GM21515 (cell line): Measurements from ENCODE around the gene PPIC.
A peak's percentile ranks its signal among the peaks of the same experiment; 100 is the strongest.

Experiments used
- ATAC-seq: cut with Tn5 transposase; IDR thresholded peaks from one replicate; pipeline ENCODE4 v1.9.1; 2021; ENCODE audit not compliant: unreplicated experiment

The PPIC gene

DNA sequence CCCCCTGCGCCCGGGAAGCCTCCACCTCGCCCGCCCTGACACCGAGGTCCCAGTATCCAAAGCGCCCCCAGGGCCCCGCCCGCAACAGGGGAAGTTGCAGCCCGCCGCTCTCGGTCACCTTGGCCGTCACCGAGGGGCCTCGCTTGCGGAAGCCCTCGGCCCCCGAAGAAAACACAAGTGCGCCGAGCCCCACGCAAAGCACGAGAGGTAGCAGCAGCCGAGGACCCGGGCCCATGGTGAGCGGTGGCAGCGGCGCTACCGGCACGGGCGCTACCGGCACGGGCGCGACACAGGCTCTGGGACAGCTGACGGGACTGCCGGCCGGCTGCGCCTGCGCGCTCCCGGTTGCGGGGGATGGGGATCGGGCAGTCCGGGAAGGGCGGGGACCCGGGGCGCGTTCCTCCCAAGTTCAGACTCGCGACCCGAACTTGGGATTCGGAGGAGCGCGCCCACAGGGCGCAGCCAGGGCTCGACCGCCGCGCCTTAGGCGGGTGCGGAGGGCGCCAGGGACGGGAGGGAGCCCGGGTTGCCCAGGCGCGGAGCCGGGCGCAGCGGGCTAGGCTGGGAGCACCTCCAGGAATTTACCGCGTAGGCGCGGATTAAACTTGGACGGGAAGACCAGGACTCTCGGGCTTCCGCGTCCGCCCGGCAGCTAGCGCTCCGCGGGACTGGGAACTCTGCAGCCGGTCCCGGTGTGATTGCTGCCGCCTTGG is at the start of gene PPIC:
Gene PPIC (minus strand): TSS at position 335 of the 713 bp plus-strand sequence. CDS start 100 bp downstream, at position 235.
- ATAC-seq = peak; percentile 48

DNA sequence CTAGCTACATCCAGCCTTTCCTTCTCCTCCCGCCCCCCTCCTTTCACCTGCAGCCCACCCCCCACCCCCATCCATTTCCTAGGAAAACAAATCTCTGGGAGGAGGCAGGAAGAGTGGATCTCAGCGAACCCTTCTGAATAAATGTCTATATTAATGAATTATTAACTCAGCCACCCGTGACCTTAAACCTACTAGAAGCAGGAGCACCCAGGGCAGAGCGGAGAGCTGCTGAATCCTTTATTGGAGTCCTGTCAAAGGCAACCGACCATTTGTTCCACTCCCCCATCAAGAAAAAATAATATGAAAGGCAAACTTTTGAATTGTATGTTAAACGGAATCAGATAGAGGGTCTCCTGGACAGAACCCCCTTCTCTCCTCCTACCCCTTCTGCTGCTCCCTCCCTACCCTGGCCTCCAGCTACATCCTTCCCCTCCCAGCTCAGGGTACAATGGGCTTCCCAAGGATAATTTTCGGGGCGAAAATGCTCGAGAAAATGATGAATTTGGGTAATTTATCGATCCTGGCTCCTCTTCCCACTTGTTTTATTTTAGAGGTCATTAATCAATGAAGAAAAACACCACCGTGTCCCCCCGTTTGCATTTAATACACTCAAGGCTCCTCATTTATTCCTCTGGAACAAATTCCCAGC is 49.2 kb upstream of the PPIC start:
- ATAC-seq = no peak

- no peak for ATAC-seq
These were observed 48.4 kb upstream of the PPIC start for GRCh38 chr5:123084730-123085605.

- no peak for ATAC-seq
These were observed 46.8 kb upstream of the PPIC start for GRCh38 chr5:123083298-123083697.

- no peak for ATAC-seq
These were observed 43.7 kb upstream of the PPIC start for GRCh38 chr5:123080215-123080614.

GRCh38 chr5:123075521-123076163 is 39.1 kb upstream of the PPIC start:
- no peak for ATAC-seq

GRCh38 chr5:123068368-123068938 is 31.9 kb upstream of the PPIC start:
- ATAC-seq = no peak

DNA sequence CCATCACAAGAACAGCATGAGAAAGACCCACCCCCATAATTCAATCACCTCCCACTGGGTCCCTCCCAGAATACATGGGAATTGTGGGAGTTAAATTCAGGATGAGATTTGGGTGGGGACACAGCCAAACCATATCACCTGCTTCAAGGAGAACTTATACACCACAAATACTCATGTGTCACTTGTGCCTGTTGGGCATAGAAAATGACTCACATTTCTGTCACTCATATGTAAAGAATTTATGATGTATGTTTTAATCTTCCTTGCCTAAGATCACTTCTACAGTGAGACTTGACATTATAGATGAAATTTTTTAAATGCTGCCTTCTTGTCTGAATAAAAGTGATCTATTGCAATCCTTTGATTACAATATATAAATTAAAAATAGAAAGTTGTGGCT is 29.5 kb upstream of the PPIC start:
- ATAC-seq = no peak

- no peak for ATAC-seq
These were observed 22.9 kb upstream of the PPIC start for GRCh38 chr5:123059455-123059854.

DNA sequence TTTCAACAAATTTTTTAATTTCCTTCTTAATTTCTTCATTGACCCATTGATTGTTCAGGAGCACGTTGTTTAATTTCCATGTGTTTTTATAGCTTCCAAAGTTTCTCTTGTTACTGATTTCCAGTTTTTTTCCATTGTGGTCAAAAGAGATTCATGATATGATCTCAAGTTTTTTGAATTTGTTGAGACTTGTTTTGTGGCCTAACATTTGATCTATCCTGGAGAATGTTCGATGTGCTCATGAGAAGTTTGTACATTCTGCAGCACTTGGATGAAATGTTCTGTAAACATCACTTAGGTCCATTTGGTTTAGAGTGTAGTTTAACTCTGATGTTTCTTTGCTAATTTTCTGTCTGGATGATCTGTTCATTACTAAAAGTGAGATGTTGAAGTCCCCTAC is 14.7 kb upstream of the PPIC start:
- ATAC-seq = no peak

DNA sequence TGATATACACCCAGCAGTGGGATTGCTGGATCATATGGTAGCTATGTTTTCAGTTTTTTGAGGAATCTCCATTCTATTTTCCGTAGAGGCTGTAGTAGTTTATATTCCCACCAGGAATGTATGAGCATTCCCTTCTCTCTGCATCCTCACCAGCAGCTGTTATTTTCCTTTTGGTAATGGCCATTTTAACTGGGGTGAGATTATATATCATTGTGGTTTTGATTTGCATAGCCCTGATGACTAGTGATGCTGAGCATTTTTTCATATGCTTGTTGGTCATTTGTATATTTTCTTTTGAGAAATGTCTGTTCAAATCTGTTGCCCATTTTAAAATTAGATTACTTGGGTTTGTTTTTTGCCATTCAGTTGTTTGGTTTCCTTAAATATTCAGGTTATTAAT is 11.2 kb upstream of the PPIC start:
- ATAC-seq = no peak

DNA sequence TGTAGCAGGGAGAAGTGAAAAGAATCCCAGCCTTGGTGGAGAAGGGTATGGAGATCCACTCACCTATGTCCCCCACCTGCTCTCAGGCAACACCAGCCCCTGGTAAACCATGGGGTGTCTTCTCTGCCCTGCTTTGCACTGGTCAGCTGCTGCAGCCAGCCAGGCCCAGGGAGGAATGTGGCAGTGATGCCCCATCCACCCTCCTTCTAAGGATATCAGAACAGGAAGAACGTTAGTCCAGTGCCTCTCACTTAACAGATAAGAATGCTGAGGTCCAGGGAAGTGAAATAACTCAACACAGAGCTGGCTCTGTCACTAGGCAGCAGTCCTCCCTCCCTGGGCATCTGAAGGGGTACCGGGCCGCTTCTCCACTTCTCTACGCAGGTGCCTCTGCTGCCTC is 9.7 kb upstream of the PPIC start:
- ATAC-seq = no peak

GRCh38 chr5:123044926-123045617 is 8.5 kb upstream of the PPIC start:
- no peak for ATAC-seq

- ATAC-seq = no peak
These were observed 3.1 kb upstream of the PPIC start for GRCh38 chr5:123039673-123040072.

GRCh38 chr5:123037104-123037418 is 536 bp upstream of the PPIC start:
- no peak for ATAC-seq

GRCh38 chr5:123035918-123036390 is 571 bp downstream of the PPIC start:
- peak; percentile 22 for ATAC-seq

DNA sequence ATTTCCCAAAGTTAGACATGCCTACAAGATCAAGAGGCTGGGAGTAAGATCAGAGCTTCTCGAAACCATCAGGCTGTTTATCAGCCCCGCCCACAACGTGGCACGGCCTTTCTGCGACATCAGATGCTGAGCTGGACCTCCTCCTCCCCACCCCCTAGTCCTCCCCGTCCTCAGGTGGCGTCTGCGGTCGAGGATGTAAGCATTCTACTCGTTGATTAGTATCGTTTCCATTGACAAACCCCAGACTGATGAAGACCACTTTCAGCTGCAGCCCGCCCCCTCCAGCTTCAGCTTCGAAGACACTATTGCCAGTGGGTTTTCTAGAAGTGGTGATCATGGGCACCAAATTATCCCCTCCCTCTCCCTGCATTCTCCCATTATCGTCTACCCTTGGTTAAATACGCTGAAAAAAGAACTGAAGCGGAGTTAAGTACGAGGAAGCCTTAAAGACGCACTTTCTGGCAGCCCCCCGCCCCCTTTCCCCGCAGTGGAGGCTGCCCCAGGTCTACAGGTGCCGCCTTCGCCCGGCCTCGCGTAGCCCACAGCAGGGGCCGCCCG is 1.1 kb downstream of the PPIC start:
- no peak for ATAC-seq

GRCh38 chr5:123033157-123033671 is 3.3 kb downstream of the PPIC start:
- no peak for ATAC-seq

- no peak for ATAC-seq
These were observed 8.3 kb downstream of the PPIC start for GRCh38 chr5:123028222-123028621.

- no peak for ATAC-seq
These were observed 21.8 kb downstream of the PPIC start for GRCh38 chr5:123014689-123015088.
